Natural killer cell (primary cell): Measurements from ENCODE around the gene SPP2. TPM values are rescaled to one million over a fixed set of nuclear protein-coding genes. Genes with fewer than 3 reads are reported as not detected.

ENCODE experiments used
- ATAC-seq, 3 donors: fragments of 150-1000 bp in 2 of 3; fragments of 200-7000 bp in 1 of 3; cut with Tn5 transposase; 1 replicate in 1 of 3; 2 replicates in 2 of 3; pipeline ENCODE4 v1.10.0; 2021; ENCODE audit warnings: mild to moderate bottlenecking in 2 of 3, moderate library complexity in 2 of 3
- DNase-seq, 2 donors: peaks; one replicate each; pipeline versions ENCODE4 v3.0.0 to v3.0.0-alpha.2; 2013 to 2021; ENCODE audit warnings: mixed read lengths in 1 of 2
- H3K27ac ChIP-seq: one replicate; pipeline ENCODE4 v1.5.1; 2013; ENCODE audit warnings: mild to moderate bottlenecking, low read length
- H3K27me3 ChIP-seq: one replicate; pipeline ENCODE4 v1.6.1; 2013; ENCODE audit warnings: low read length; ENCODE audit not compliant: control insufficient read depth, insufficient read depth
- H3K36me3 ChIP-seq: one replicate; pipeline ENCODE4 v1.6.1; 2013; ENCODE audit warnings: low read length; ENCODE audit not compliant: control insufficient read depth, insufficient read depth
- H3K4me1 ChIP-seq: one replicate; pipeline ENCODE4 v1.6.1; 2013; ENCODE audit warnings: low read length; ENCODE audit not compliant: control insufficient read depth, insufficient read depth
- H3K4me3 ChIP-seq: one replicate; pipeline ENCODE4 v1.5.1; 2013; ENCODE audit warnings: low read length
- H3K9me3 ChIP-seq: one replicate; pipeline ENCODE4 v1.6.1; 2013; ENCODE audit warnings: low read length; ENCODE audit not compliant: control insufficient read depth, insufficient read depth
- H3K27ac Mint-ChIP-seq, 2 donors: one replicate each; pipeline ENCODE4 v1.8.0; 2022; ENCODE audit warnings: mild to moderate bottlenecking in 2 of 2, mixed read lengths in 2 of 2, moderate library complexity in 1 of 2
- H3K27me3 Mint-ChIP-seq, 2 donors: one replicate each; pipeline ENCODE4 v1.8.0; 2022; ENCODE audit warnings: low read depth in 2 of 2, mixed read lengths in 2 of 2
- H3K36me3 Mint-ChIP-seq: one replicate; pipeline ENCODE4 v1.8.0; 2022; ENCODE audit warnings: mixed read lengths
- H3K4me1 Mint-ChIP-seq, 2 donors: one replicate each; pipeline ENCODE4 v1.8.0; 2022; ENCODE audit warnings: mixed read lengths in 2 of 2
- H3K4me3 Mint-ChIP-seq: one replicate; pipeline ENCODE4 v1.8.0; 2022; ENCODE audit warnings: mild to moderate bottlenecking, moderate library complexity, mixed read lengths
- H3K9me3 Mint-ChIP-seq, 2 donors: one replicate each; pipeline ENCODE4 v1.8.0; 2022; ENCODE audit warnings: mixed read lengths in 2 of 2
- CTCF ChIP-seq: fragments of 200-600 bp; IDR thresholded peaks from one replicate; pipeline ENCODE4 v1.8.0; 2022; ENCODE audit warnings: antibody characterized with exemption
- WGBS: methylation state at CpG from one replicate; pipeline ENCODE4 v1.1.7; 2013; ENCODE audit warnings: missing lambda C conversion rate; ENCODE audit not compliant: insufficient coverage; 5-methylcytosine and 5-hydroxymethylcytosine counted together
- intact Hi-C: fragments of 100-400 bp; cut with micrococcal nuclease; formaldehyde crosslinking; loops from one replicate; pipeline ENCODE4 v1.14.2; 2022
- total RNA-seq, 4 donors: library from RNA; stranded (reverse); fragments of 120-200 nt in 1 of 4; gene quantifications; one replicate each; pipeline versions ENCODE4 v1.2.3 to v1.2.4, GENCODE V29; 2013 to 2022

The SPP2 gene
- total RNA-seq, 3 donors from 2014 or later (not counting 1 experiment from before 2014, with no cell fraction given): not detected

DNA sequence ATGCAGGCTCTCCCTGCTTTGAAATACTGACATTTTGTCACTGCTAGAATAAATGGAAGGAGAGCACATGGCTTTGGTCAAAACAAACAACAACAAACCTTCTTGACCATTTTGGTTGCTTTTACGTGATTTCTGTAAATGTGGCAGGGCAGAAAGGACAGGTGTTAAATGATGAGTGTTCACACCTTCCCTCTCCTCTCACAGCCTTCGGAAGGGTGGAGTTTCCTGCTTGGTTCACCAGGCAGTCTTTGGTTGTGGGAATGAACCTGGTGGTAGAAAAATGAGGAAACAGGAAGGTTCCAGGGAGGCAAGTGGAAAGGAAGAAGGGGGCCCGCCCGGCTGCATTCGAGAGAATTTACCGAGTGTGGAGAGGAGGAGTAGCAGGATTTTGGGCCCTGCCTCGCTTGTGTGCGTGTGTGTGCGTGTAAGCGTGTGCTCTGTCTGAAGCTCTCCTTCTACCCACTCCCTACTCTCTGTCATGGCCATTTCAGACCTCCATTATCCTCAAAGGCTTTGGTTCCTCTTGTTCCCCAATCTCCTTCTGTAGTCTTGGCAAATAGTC is 23.7 kb upstream of the SPP2 start:
- WGBS: 44% methylated on average over 9 of the region's 10 CpGs
- peak overlapping the region; percentile 85 to 91 for H3K27ac Mint-ChIP-seq
- Histone ChIP-seq H3K36me3 (no peaks in the 10 kb centered on the region), H3K9me3 (peaks cover 5% of the 10 kb centered on the region), H3K27ac (peak overlapping the region; percentile 88), H3K4me1 (peaks cover 62% of the 10 kb centered on the region), H3K27me3 (no peaks in the 10 kb centered on the region), H3K4me3 (no peak overlapping the region)
- no peak for TF ChIP-seq CTCF
- intact Hi-C loops: no loop called here
- peaks cover 63 to 80% of the 10 kb centered on the region in 2 donors for H3K4me1 Mint-ChIP-seq
- no peaks in the 10 kb centered on the region for H3K36me3 Mint-ChIP-seq
- DNase-seq: peak in 1 of 2 donors; percentile 59
- H3K27me3 Mint-ChIP-seq: no peaks in the 10 kb centered on the region
- peaks cover 5 to 8% of the 10 kb centered on the region in 2 donors for H3K9me3 Mint-ChIP-seq
- peak overlapping the region; percentile 88 for H3K4me3 Mint-ChIP-seq
- peak in 2 of 3 donors; percentile 45 to 58 for ATAC-seq

- H3K9me3 ChIP-seq: peaks cover 2% of the 10 kb centered on the region
- Mint-ChIP-seq H3K36me3 (no peaks in the 10 kb centered on the region), H3K27me3 (no peaks in the 10 kb centered on the region), H3K9me3 (peaks cover 5% of the 10 kb centered on the region in 2 donors), H3K4me1 (peaks cover 65 to 83% of the 10 kb centered on the region in 2 donors), H3K4me3 (peak overlapping the region; percentile 88), H3K27ac (peak overlapping the region; percentile 85 to 91)
- no peak for TF ChIP-seq CTCF
- no peak for DNase-seq
- ATAC-seq: no peak
- WGBS: 65% methylated on average over 1 of the region's 1 CpG
- H3K27me3 ChIP-seq: no peaks in the 10 kb centered on the region
- intact Hi-C loops: no loop called here
- no peaks in the 10 kb centered on the region for H3K36me3 ChIP-seq
- no peak overlapping the region for H3K4me3 ChIP-seq
- H3K4me1 ChIP-seq: peaks cover 67% of the 10 kb centered on the region
- peak overlapping the region; percentile 88 for H3K27ac ChIP-seq
Measured at GRCh38 chr2:234027641-234028040, 22.9 kb upstream of the SPP2 start.

GRCh38 chr2:234029150-234029733 is 21.3 kb upstream of the SPP2 start:
- peaks cover 81 to 82% of the 10 kb centered on the region in 2 donors for H3K4me1 Mint-ChIP-seq

More at GRCh38 chr2:234029150-234029733, 21.3 kb upstream of the SPP2 start:
- H3K27ac Mint-ChIP-seq: no peak overlapping the region
- H3K27me3 Mint-ChIP-seq: no peaks in the 10 kb centered on the region
- no peak overlapping the region for H3K4me3 Mint-ChIP-seq
- Histone ChIP-seq H3K9me3 (peaks cover 7% of the 10 kb centered on the region), H3K27ac (no peak overlapping the region), H3K4me1 (peaks cover 67% of the 10 kb centered on the region), H3K4me3 (no peak overlapping the region), H3K27me3 (no peaks in the 10 kb centered on the region), H3K36me3 (no peaks in the 10 kb centered on the region)
- no peak for ATAC-seq
- TF ChIP-seq CTCF: no peak
- H3K9me3 Mint-ChIP-seq: peaks cover 8 to 10% of the 10 kb centered on the region in 2 donors
- intact Hi-C loops: no loop called here
- no peak for DNase-seq
- WGBS: 93% methylated on average over 1 of the region's 4 CpGs
- peaks cover 11% of the 10 kb centered on the region for H3K36me3 Mint-ChIP-seq
